ENCODE results near the gene GSE1.

- TF ChIP-seq, protein P1, sequence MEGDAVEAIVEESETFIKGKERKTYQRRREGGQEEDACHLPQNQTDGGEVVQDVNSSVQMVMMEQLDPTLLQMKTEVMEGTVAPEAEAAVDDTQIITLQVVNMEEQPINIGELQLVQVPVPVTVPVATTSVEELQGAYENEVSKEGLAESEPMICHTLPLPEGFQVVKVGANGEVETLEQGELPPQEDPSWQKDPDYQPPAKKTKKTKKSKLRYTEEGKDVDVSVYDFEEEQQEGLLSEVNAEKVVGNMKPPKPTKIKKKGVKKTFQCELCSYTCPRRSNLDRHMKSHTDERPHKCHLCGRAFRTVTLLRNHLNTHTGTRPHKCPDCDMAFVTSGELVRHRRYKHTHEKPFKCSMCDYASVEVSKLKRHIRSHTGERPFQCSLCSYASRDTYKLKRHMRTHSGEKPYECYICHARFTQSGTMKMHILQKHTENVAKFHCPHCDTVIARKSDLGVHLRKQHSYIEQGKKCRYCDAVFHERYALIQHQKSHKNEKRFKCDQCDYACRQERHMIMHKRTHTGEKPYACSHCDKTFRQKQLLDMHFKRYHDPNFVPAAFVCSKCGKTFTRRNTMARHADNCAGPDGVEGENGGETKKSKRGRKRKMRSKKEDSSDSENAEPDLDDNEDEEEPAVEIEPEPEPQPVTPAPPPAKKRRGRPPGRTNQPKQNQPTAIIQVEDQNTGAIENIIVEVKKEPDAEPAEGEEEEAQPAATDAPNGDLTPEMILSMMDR (IDR thresholded peaks at IDR 0.05), result peak; percentile 97 to 100 (median 99)
- TF ChIP-seq POLR2A (IDR thresholded peaks at IDR 0.05), result no peak
These were observed 2.5 kb upstream of the GSE1 start for GRCh38 chr16:85610446-85611193.
